Panc1 (cell line): ENCODE measurements around the gene ANTXR1. TPM values are rescaled to one million over a fixed set of nuclear protein-coding genes. Genes with fewer than 3 reads are reported as not detected.
A peak's percentile ranks its signal among the peaks of the same experiment; 100 is the strongest.

Experiments
- ATAC-seq: fragments of 200-7000 bp; cut with Tn5 transposase; 2 replicates; pipeline ENCODE4 v1.9.1; 2020; ENCODE audit warnings: mild to moderate bottlenecking, moderate library complexity
- BruUV-seq: library from RNA; stranded (reverse); fragments of 400-500 nt; replicated peaks from 2 replicates; lab custom pipeline; 2021; lab: Mats Ljungman, UMichigan
- CTCF ChIA-PET: fragments of 300-600 bp; sonication (Branson Sonifier 250); formaldehyde crosslinking; loops from one replicate; lab custom pipeline; 2022; ENCODE audit warnings: antibody characterized with exemption; lab: Charles Lee
- POLR2A ChIA-PET: fragments of 300-600 bp; sonication (Branson Sonifier 250); formaldehyde crosslinking; loops from one replicate; lab custom pipeline; 2022; ENCODE audit warnings: antibody characterized with exemption; lab: Charles Lee
- DNase-seq: peaks from one replicate; pipeline ENCODE4 v3.0.0-alpha.2; 2010; ENCODE audit warnings: low read depth, low spot score
- H3K27ac ChIP-seq: 2 replicates; pipeline ENCODE4 v1.5.1; 2011; ENCODE audit warnings: mild to moderate bottlenecking, low read length, inconsistent platforms
- H3K27me3 ChIP-seq: fragments of 200-500 bp; sonication (Bioruptor generic); 2 replicates; pipeline ENCODE4 v1.6.0; 2014; ENCODE audit warnings: low read length, inconsistent platforms; ENCODE audit not compliant: control insufficient read depth, insufficient read depth
- H3K36me3 ChIP-seq: fragments of 200-500 bp; sonication (Bioruptor generic); 2 replicates; pipeline ENCODE4 v1.5.1; 2014; ENCODE audit warnings: inconsistent platforms, mild to moderate bottlenecking, low read length, moderate library complexity; ENCODE audit not compliant: control insufficient read depth, insufficient read depth
- H3K4me1 ChIP-seq: 2 replicates; pipeline ENCODE4 v1.5.1; 2011; ENCODE audit warnings: inconsistent platforms, mild to moderate bottlenecking, low read length, moderate library complexity; ENCODE audit not compliant: control insufficient read depth, insufficient read depth
- H3K4me3 ChIP-seq, 2 experiments: 2 replicates each; pipeline ENCODE4 v1.5.1; 2011 to 2012; ENCODE audit warnings: low read depth in 2 of 2, low read length in 2 of 2, mild to moderate bottlenecking in 2 of 2, inconsistent platforms in 1 of 2, moderate library complexity in 1 of 2
- H3K9me3 ChIP-seq: fragments of 200-500 bp; sonication (Bioruptor generic); 2 replicates; pipeline ENCODE4 v1.5.1; 2014; ENCODE audit warnings: low read depth, mild to moderate bottlenecking, inconsistent platforms, low read length, moderate library complexity; ENCODE audit not compliant: control insufficient read depth, insufficient read depth
- CTCF ChIP-seq: fragments of 450-650 bp; IDR thresholded peaks from 2 replicates; pipeline ENCODE4 v1.5.1; 2017; ENCODE audit warnings: mild to moderate bottlenecking
- POLR2AphosphoS5 ChIP-seq: IDR thresholded peaks from 2 replicates; pipeline ENCODE4 v1.6.1; 2012; ENCODE audit warnings: mild to moderate bottlenecking, low read depth, low read length, moderate library complexity
- REST ChIP-seq, 2 experiments: IDR thresholded peaks; 2 replicates each; pipeline ENCODE4 v1.6.1; 2011 to 2012; ENCODE audit warnings: low read depth in 2 of 2, control low read depth in 1 of 2, low read length in 1 of 2, mild to moderate bottlenecking in 1 of 2, moderate library complexity in 1 of 2; ENCODE audit not compliant: insufficient read depth in 1 of 2
- SIN3A ChIP-seq: IDR thresholded peaks from 2 replicates; pipeline ENCODE4 v1.6.1; 2012; ENCODE audit warnings: low read depth, mild to moderate bottlenecking, low read length, moderate library complexity, borderline replicate concordance; ENCODE audit not compliant: insufficient read depth
- TCF7L2 ChIP-seq: IDR thresholded peaks from 2 replicates; pipeline ENCODE4 v1.6.1; 2011; ENCODE audit warnings: mild to moderate bottlenecking, low read depth, low read length, inconsistent platforms
- in situ Hi-C: cut with HindIII; loops from 2 replicates; pipeline ENCODE4 v1.10.0; 2016; ENCODE audit warnings: low sequenced_read_pairs, low pct_unique_long_range_greater_than_20kb
- intact Hi-C: fragments of 100-400 bp; cut with micrococcal nuclease; formaldehyde crosslinking; loops from one replicate; pipeline ENCODE4 v1.10.0; 2022; ENCODE audit not compliant: unreplicated experiment
- total RNA-seq: library from RNA; stranded (reverse); gene quantifications from one replicate; pipeline ENCODE4 v1.2.1, GENCODE V29; 2021; ENCODE audit not compliant: unreplicated experiment

Gene ANTXR1
- total RNA-seq, 1 experiment from 2014 or later: 132 TPM

GRCh38 chr2:69017080-69017479 lies 4.1 kb downstream of the ANTXR1 start:
- TF ChIP-seq REST (IDR thresholded peaks at IDR 0.05; ENCODE audit: insufficient read depth in 1 of 2, low read depth in 2 of 2, low read length in 1 of 2): peak; percentile 48 to 62; a peak in 2 of 4 replicates
- no peak for TF ChIP-seq CTCF
- peak; percentile 20; the same call in 1 of the 2 replicates for TF ChIP-seq POLR2AphosphoS5
- H3K27ac ChIP-seq: peak overlapping the region; percentile 96
- ChIA-PET POLR2A (no interaction called here), CTCF (interaction anchor here (0.5 kb wide), 1 partner anchor 289 kb away, joined by 5 read pairs; no protein-coding TSS in a partner anchor)
- H3K27me3 ChIP-seq: no peaks in the 10 kb centered on the region
- no peak for ATAC-seq
- H3K4me3 ChIP-seq: peak overlapping the region; percentile 25 to 98
- in situ Hi-C loops: no loop called here
- H3K4me1 ChIP-seq: peaks cover 64% of the 10 kb centered on the region
- DNase-seq: no peak
- H3K9me3 ChIP-seq: no peaks in the 10 kb centered on the region
- intact Hi-C loops: loop anchor here (10.0 kb wide), 1 partner anchor 72 kb away; no protein-coding TSS in a partner anchor
- no peaks in the 10 kb centered on the region; the same call in none of the 2 replicates for H3K36me3 ChIP-seq
- no TSS peak for BruUV-seq

- no peaks in the 10 kb centered on the region; the same call in none of the 2 replicates for H3K36me3 ChIP-seq
- H3K4me1 ChIP-seq: peaks cover 65% of the 10 kb centered on the region
- ChIA-PET CTCF (interaction anchor here (0.6 kb wide), 1 partner anchor 74 kb away, joined by 3 read pairs; no protein-coding TSS in a partner anchor), POLR2A (no interaction called here)
- H3K27ac ChIP-seq: peak overlapping the region; percentile 96
- intact Hi-C loops (loop anchor here (10.0 kb wide), 1 partner anchor 73 kb away; no protein-coding TSS in a partner anchor), in situ Hi-C loops (no loop called here)
- DNase-seq: no peak
- H3K27me3 ChIP-seq: no peaks in the 10 kb centered on the region
- no peak for TF ChIP-seq CTCF
- no peak for TF ChIP-seq POLR2AphosphoS5
- no peak for TF ChIP-seq SIN3A
- no peak for TF ChIP-seq REST (IDR thresholded peaks at IDR 0.05; ENCODE audit: insufficient read depth in 1 of 2, low read depth in 2 of 2, low read length in 1 of 2)
- no peak for TF ChIP-seq TCF7L2
- ATAC-seq: no peak
- no peak overlapping the region for H3K4me3 ChIP-seq
- no peaks in the 10 kb centered on the region for H3K9me3 ChIP-seq
- no TSS peak for BruUV-seq
These were observed 4.9 kb downstream of the ANTXR1 start for GRCh38 chr2:69017835-69018234.
